Neuronal stem cell (in vitro differentiated cells): ENCODE results near the gene PHLDA3.

Experiments used
- DNase-seq: peaks from one replicate; pipeline ENCODE4 v3.0.0-alpha.2; 2013; ENCODE audit warnings: low spot score
- H2AFZ ChIP-seq: one replicate; pipeline ENCODE4 v1.6.1; 2013; ENCODE audit warnings: mild to moderate bottlenecking, low read length, inconsistent platforms
- H2AK5ac ChIP-seq: 2 replicates; pipeline ENCODE4 v1.6.1; 2013; ENCODE audit warnings: low read depth, mild to moderate bottlenecking, inconsistent platforms, low read length, moderate library complexity, mixed read lengths
- H2BK120ac ChIP-seq: 2 replicates; pipeline ENCODE4 v1.6.1; 2013; ENCODE audit warnings: low read depth, mild to moderate bottlenecking, inconsistent platforms, low read length, moderate library complexity, mixed read lengths
- H2BK12ac ChIP-seq: one replicate; pipeline ENCODE4 v1.6.1; 2013; ENCODE audit warnings: low read length, inconsistent platforms
- H2BK15ac ChIP-seq: 2 replicates; pipeline ENCODE4 v1.6.1; 2013; ENCODE audit warnings: mild to moderate bottlenecking, low read length, inconsistent platforms, mixed read lengths
- H2BK5ac ChIP-seq: one replicate; pipeline ENCODE4 v1.6.1; 2013; ENCODE audit warnings: inconsistent platforms, mild to moderate bottlenecking, low read length, moderate library complexity
- H3K14ac ChIP-seq: one replicate; pipeline ENCODE4 v1.6.1; 2013; ENCODE audit warnings: low read length, inconsistent platforms
- H3K18ac ChIP-seq: 2 replicates; pipeline ENCODE4 v1.6.1; 2013; ENCODE audit warnings: low read length, inconsistent platforms
- H3K23ac ChIP-seq: 2 replicates; pipeline ENCODE4 v1.6.1; 2013; ENCODE audit warnings: low read depth, mild to moderate bottlenecking, mixed read lengths, low read length, inconsistent platforms; ENCODE audit not compliant: poor library complexity
- H3K27ac ChIP-seq: replicated peaks from 3 replicates; pipeline ENCODE4 v1.5.1; 2013; ENCODE audit warnings: low read length, inconsistent platforms
- H3K27me3 ChIP-seq, 3 experiments: 2 replicates each; pipeline ENCODE4 v1.6.1; 2013; ENCODE audit warnings: low read length in 3 of 3, mild to moderate bottlenecking in 2 of 3, inconsistent platforms in 1 of 3, low read depth in 1 of 3, mixed read lengths in 1 of 3, moderate library complexity in 1 of 3; ENCODE audit not compliant: control insufficient read depth in 3 of 3, insufficient read depth in 3 of 3
- H3K36me3 ChIP-seq, 2 donors: replicated peaks in 1 of 2; 2 replicates each; pipeline ENCODE4 v1.6.1; 2013; ENCODE audit warnings: low read length in 2 of 2; ENCODE audit not compliant: control insufficient read depth in 2 of 2, insufficient read depth in 2 of 2
- H3K4ac ChIP-seq: 2 replicates; pipeline ENCODE4 v1.6.1; 2013; ENCODE audit warnings: inconsistent platforms, mild to moderate bottlenecking, low read length, moderate library complexity
- H3K4me1 ChIP-seq, 2 donors: 1 replicate in 1 of 2; 2 replicates in 1 of 2; pipeline ENCODE4 v1.6.1; 2013; ENCODE audit warnings: low read length in 2 of 2, low read depth in 1 of 2; ENCODE audit not compliant: control insufficient read depth in 2 of 2, insufficient read depth in 1 of 2
- H3K4me2 ChIP-seq: one replicate; pipeline ENCODE4 v1.6.1; 2013; ENCODE audit warnings: mild to moderate bottlenecking, low read length, inconsistent platforms; ENCODE audit not compliant: insufficient read depth, poor library complexity, severe bottlenecking
- H3K4me3 ChIP-seq, 2 donors: 2 replicates each; pipeline ENCODE4 v1.5.1; 2013; ENCODE audit warnings: low read length in 2 of 2, mild to moderate bottlenecking in 2 of 2, inconsistent platforms in 1 of 2, moderate library complexity in 1 of 2
- H3K79me1 ChIP-seq: one replicate; pipeline ENCODE4 v1.6.1; 2013; ENCODE audit warnings: low read depth, mild to moderate bottlenecking, inconsistent platforms, low read length, moderate library complexity
- H3K9ac ChIP-seq: one replicate; pipeline ENCODE4 v1.6.1; 2013; ENCODE audit warnings: mild to moderate bottlenecking, low read depth, low read length, inconsistent platforms; ENCODE audit not compliant: poor library complexity
- H3K9me3 ChIP-seq, 2 donors: replicated peaks in 1 of 2; 2 replicates each; pipeline versions ENCODE3 to v1.6.1; 2013; ENCODE audit warnings: low read length in 2 of 2, mild to moderate bottlenecking in 2 of 2, inconsistent platforms in 1 of 2, low read depth in 1 of 2, mixed read lengths in 1 of 2, moderate library complexity in 1 of 2; ENCODE audit not compliant: control insufficient read depth in 2 of 2, insufficient read depth in 1 of 2
- H4K8ac ChIP-seq: one replicate; pipeline ENCODE4 v1.6.1; 2013; ENCODE audit warnings: low read depth, mild to moderate bottlenecking, inconsistent platforms, low read length, moderate library complexity
- H4K91ac ChIP-seq: one replicate; pipeline ENCODE4 v1.6.1; 2013; ENCODE audit warnings: low read length, low read depth, mild to moderate bottlenecking, inconsistent platforms; ENCODE audit not compliant: poor library complexity
- WGBS, 2 donors: extraction: QIAGEN DNeasy Blood & Tissue Kit; methylation state at CpG; one replicate each; pipeline ENCODE4 v1.1.7; 2013; ENCODE audit warnings: missing lambda C conversion rate in 2 of 2, mixed read lengths in 1 of 2; ENCODE audit not compliant: insufficient read length in 2 of 2, insufficient replicate concordance in 1 of 2; ENCODE audit errors: extremely low coverage in 2 of 2; 5-methylcytosine and 5-hydroxymethylcytosine counted together

The PHLDA3 gene

DNA sequence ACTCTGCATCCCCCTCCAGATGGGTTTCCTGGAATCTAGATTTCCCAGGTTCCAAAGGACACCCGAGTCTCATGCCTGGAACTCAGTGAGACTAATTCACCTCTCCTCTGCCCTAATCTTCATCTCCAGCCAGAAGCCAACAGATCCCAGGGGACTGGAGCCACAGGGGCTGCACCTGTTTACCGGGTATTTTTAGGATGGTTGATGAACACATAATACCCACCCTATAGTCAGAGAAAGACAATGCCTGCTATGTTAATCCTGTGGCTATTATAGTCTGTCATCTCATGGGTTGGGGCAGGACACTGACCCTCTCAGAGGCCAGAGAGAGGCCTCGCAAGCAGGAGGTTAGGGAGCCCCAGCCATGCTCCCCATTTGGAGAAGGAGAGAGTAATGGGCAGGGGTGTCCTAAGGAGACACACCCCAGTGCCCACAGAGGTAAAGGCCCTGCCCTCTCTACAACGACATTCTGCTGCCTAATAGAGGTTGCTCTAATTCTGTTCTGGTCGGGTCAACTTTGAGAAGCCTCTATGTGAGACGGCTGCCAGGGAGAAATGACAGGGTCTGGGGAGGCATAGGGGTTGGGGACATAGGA, 46.5 kb downstream of the PHLDA3 start:
- no peak overlapping the region for H4K8ac ChIP-seq
- H2BK120ac ChIP-seq, result no peak overlapping the region
- no peak overlapping the region for H3K4me3 ChIP-seq
- H2BK12ac ChIP-seq, result no peak overlapping the region
- no peaks in the 10 kb centered on the region for H3K9me3 ChIP-seq
- no peak overlapping the region for H2AFZ ChIP-seq
- H4K91ac ChIP-seq, result no peak overlapping the region
- H3K14ac ChIP-seq, result no peak overlapping the region
- no peak overlapping the region for H3K4me2 ChIP-seq
- H3K27me3 ChIP-seq, result peaks cover 0 to 46% (median 0%) of the 10 kb centered on the region in 3 experiments
- H2BK5ac ChIP-seq, result no peak overlapping the region
- H2BK15ac ChIP-seq, result no peak overlapping the region
- no peaks in the 10 kb centered on the region for H3K79me1 ChIP-seq
- no peak overlapping the region for H3K23ac ChIP-seq
- H3K36me3 ChIP-seq, result no peaks in the 10 kb centered on the region
- H2AK5ac ChIP-seq, result no peak overlapping the region
- WGBS, 2 donors, result no CpG with 5 or more reads among the region's 6 CpGs
- H3K18ac ChIP-seq, result no peak overlapping the region
- H3K4me1 ChIP-seq, result peaks cover 0 to 39% of the 10 kb centered on the region in 2 donors
- no peak overlapping the region for H3K27ac ChIP-seq
- no peak overlapping the region for H3K9ac ChIP-seq
- no peak for DNase-seq
- H3K4ac ChIP-seq, result no peak overlapping the region

DNA sequence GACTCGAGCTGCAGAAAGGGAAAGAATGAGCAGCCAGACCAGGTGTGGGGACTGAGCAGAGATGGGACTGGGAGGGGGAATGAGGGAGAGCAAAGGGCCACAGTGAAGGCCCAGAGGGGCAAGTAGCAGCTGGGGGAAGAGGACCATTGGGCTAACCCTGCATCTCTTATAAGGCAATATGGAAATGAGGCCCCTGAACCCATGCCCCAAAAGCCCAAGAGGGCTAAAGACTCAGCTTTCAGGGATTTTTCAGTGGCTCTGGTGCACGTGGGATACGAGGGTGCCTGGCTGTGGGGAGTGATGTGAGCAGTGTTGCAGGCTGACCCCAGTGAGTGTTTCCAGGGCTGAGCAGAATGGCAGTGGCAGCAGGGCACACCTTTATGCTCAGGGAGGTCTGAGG, 47.0 kb downstream of the PHLDA3 start:
- WGBS, 2 donors, result no CpG with 5 or more reads among the region's 3 CpGs
- Histone ChIP-seq H3K18ac (peak overlapping the region; percentile 23), H3K14ac (no peak overlapping the region), H4K91ac (no peak overlapping the region), H3K27ac (no peak overlapping the region), H3K4me1 (peaks cover 0 to 39% of the 10 kb centered on the region in 2 donors), H2AFZ (no peak overlapping the region), H3K4ac (no peak overlapping the region), H2AK5ac (peak overlapping the region; percentile 20), H4K8ac (no peak overlapping the region), H2BK5ac (no peak overlapping the region), H3K4me2 (no peak overlapping the region), H3K4me3 (no peak overlapping the region), H2BK12ac (no peak overlapping the region), H2BK15ac (no peak overlapping the region), H3K9ac (no peak overlapping the region), H3K23ac (peak overlapping the region; percentile 35), H3K79me1 (no peaks in the 10 kb centered on the region), H3K9me3 (no peaks in the 10 kb centered on the region), H2BK120ac (no peak overlapping the region), H3K36me3 (no peaks in the 10 kb centered on the region), H3K27me3 (peaks cover 0 to 45% (median 0%) of the 10 kb centered on the region in 3 experiments)
- no peak for DNase-seq

DNA sequence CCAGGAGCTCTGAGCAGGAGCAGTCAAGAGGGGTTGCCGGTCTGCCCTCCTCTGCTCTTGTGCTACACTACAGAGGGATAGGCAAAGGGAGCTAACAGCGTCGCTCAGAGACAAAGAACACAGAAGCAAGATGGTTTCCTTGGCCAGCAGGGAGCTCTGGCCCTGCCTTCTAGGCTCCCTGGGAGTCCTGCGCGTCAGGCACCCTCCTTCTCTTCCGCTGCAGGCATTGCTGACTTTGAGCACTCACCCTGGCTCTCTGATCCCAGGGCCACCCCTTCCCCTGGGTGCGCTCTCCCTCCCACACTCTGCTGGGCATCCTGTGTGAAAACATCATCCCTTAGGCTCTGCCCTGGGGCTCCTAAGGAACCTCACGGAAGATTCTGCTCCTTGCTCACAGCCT, 47.9 kb downstream of the PHLDA3 start:
- WGBS, 2 donors, result no CpG with 5 or more reads among the region's 8 CpGs
- no peaks in the 10 kb centered on the region for H3K36me3 ChIP-seq
- H3K9me3 ChIP-seq, result no peaks in the 10 kb centered on the region
- H2BK5ac ChIP-seq, result peak overlapping the region; percentile 43
- no peak overlapping the region for H3K4me3 ChIP-seq
- peak overlapping the region; percentile 68 for H4K91ac ChIP-seq
- peak overlapping the region; percentile 75 for H3K18ac ChIP-seq
- peak overlapping the region; percentile 60 for H3K14ac ChIP-seq
- H3K4ac ChIP-seq, result no peak overlapping the region
- no peak overlapping the region for H2AFZ ChIP-seq
- H3K27me3 ChIP-seq, result peaks cover 0 to 41% (median 0%) of the 10 kb centered on the region in 3 experiments
- peak overlapping the region; percentile 7 for H2BK12ac ChIP-seq
- peak overlapping the region; percentile 53 for H2AK5ac ChIP-seq
- no peak overlapping the region for H3K23ac ChIP-seq
- peak overlapping the region; percentile 17 for H2BK120ac ChIP-seq
- DNase-seq, result no peak
- H3K9ac ChIP-seq, result peak overlapping the region; percentile 38
- H3K27ac ChIP-seq, result no peak overlapping the region
- peak overlapping the region; percentile 50 for H2BK15ac ChIP-seq
- peaks cover 0 to 32% of the 10 kb centered on the region in 2 donors for H3K4me1 ChIP-seq
- no peak overlapping the region for H3K4me2 ChIP-seq
- H3K79me1 ChIP-seq, result no peaks in the 10 kb centered on the region
- H4K8ac ChIP-seq, result no peak overlapping the region

DNA sequence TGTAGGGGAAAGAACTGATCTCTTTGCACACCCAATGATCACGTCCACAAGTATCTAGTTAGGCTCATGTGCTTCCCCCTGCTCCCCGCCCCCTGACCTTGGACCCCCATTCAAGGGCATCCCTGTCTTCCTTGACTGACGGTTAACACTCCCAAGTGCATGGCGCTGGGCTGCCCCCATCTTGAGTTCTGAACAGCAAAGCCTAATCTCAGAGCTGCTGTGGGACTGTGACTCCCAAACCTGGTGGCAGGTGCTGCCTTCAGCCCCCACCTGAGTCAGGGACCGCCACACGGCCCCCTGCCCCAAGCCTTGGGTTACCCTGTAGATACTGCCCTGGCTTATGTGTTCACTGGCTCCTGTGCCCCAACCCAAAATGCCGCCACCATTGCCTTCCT, 48.4 kb downstream of the PHLDA3 start:
- Histone ChIP-seq H3K4me1 (peaks cover 0 to 32% of the 10 kb centered on the region in 2 donors), H3K18ac (peak overlapping the region; percentile 75), H3K14ac (peak overlapping the region; percentile 60), H2BK15ac (peak overlapping the region; percentile 50), H3K23ac (no peak overlapping the region), H3K27me3 (peaks cover 0 to 44% (median 0%) of the 10 kb centered on the region in 3 experiments), H3K4ac (no peak overlapping the region), H3K27ac (no peak overlapping the region), H3K36me3 (no peaks in the 10 kb centered on the region), H2BK5ac (peak overlapping the region; percentile 43), H3K4me2 (no peak overlapping the region), H2AK5ac (peak overlapping the region; percentile 53), H2BK12ac (no peak overlapping the region), H3K79me1 (no peaks in the 10 kb centered on the region), H4K91ac (peak overlapping the region; percentile 68), H2BK120ac (peak overlapping the region; percentile 17), H3K4me3 (no peak overlapping the region), H4K8ac (no peak overlapping the region), H3K9me3 (peaks cover 0 to 2% of the 10 kb centered on the region in 2 donors), H3K9ac (peak overlapping the region; percentile 38), H2AFZ (no peak overlapping the region)
- no CpG with 5 or more reads among the region's 7 CpGs for WGBS, 2 donors
- DNase-seq, result no peak
